HepG2 (cell line): ENCODE measurements around the gene TH. TPM values are rescaled to one million over a fixed set of nuclear protein-coding genes. Genes with fewer than 3 reads are reported as not detected.

ENCODE experiments used
- ATAC-seq: fragments of 200-7000 bp; cut with Tn5 transposase; 3 replicates; pipeline ENCODE4 v1.9.1; 2020; ENCODE audit warnings: mild to moderate bottlenecking, moderate library complexity
- BruUV-seq: library from RNA; stranded (reverse); fragments of 400-500 nt; replicated peaks from 2 replicates; lab custom pipeline; 2021; lab: Mats Ljungman, UMichigan
- CTCF ChIA-PET: fragments of 300-600 bp; formaldehyde crosslinking; extraction: SDS; loops from one replicate; lab custom pipeline; 2021; ENCODE audit warnings: low total read pairs, inconsistent platforms, low intra/inter-chr PET ratio; lab: Yijun Ruan, JAX
- POLR2A ChIA-PET: fragments of 350-600 bp; sonication (Branson Sonifier 250); formaldehyde crosslinking; loops from one replicate; lab custom pipeline; 2020; ENCODE audit warnings: antibody characterized with exemption, inconsistent platforms; lab: Yijun Ruan, JAX
- DNase-seq: peaks from one replicate; pipeline ENCODE4 v3.0.0-alpha.2; 2015; ENCODE audit warnings: low spot score
- FAIRE-seq: peaks from 3 replicates; lab custom pipeline; 2011; peaks lifted over from hg19 to GRCh38; lab: Jason Lieb, UNC
- H2AFZ ChIP-seq: one replicate; pipeline ENCODE4 v1.6.1; 2011; ENCODE audit warnings: low read length, inconsistent platforms
- H3K27ac ChIP-seq: fragments of 300-600 bp; 3 replicates; pipeline ENCODE4 v1.8.0; 2011; ENCODE audit warnings: mixed run types, mild to moderate bottlenecking, mixed read lengths, low read length, inconsistent platforms; ENCODE audit not compliant: insufficient read depth; ENCODE audit errors: extremely low read length
- H3K27me3 ChIP-seq, 2 experiments: fragments of 200-600 bp in 1 of 2; 2 replicates in 1 of 2; 3 replicates in 1 of 2; pipeline versions ENCODE4 v1.6.0 to v1.8.0; 2011; ENCODE audit warnings: low read length in 2 of 2, mild to moderate bottlenecking in 2 of 2, moderate library complexity in 2 of 2, inconsistent platforms in 1 of 2; ENCODE audit not compliant: insufficient read depth in 2 of 2, control insufficient read depth in 1 of 2
- H3K36me3 ChIP-seq, 2 experiments: fragments of 200-600 bp in 1 of 2; replicated peaks in 1 of 2; 2 replicates in 1 of 2; 3 replicates in 1 of 2; pipeline versions ENCODE4 v1.5.1 to v1.8.0; 2011; ENCODE audit warnings: low read length in 2 of 2, inconsistent platforms in 1 of 2; ENCODE audit not compliant: insufficient read depth in 2 of 2, control insufficient read depth in 1 of 2
- H3K4me1 ChIP-seq: 2 replicates; pipeline ENCODE4 v1.5.1; 2012; ENCODE audit warnings: low read length, inconsistent platforms; ENCODE audit not compliant: insufficient read depth
- H3K4me2 ChIP-seq: 2 replicates; pipeline ENCODE4 v1.6.0; 2011; ENCODE audit warnings: low read depth, low read length, inconsistent platforms
- H3K4me3 ChIP-seq, 3 experiments: fragments of 200-600 bp in 1 of 3; sonication (generic), shearing (Covaris generic) in 1 of 3; replicated peaks in 1 of 3; 2 replicates each; pipeline ENCODE4 v1.5.1; 2011 to 2016; ENCODE audit warnings: low read length in 3 of 3, inconsistent platforms in 2 of 3, low read depth in 2 of 3, mild to moderate bottlenecking in 2 of 3, control low read depth in 1 of 3, mixed read lengths in 1 of 3; ENCODE audit not compliant: insufficient read depth in 1 of 3
- H3K79me2 ChIP-seq: one replicate; pipeline ENCODE4 v1.6.1; 2011; ENCODE audit warnings: low read length, inconsistent platforms; ENCODE audit not compliant: insufficient read depth
- H3K9ac ChIP-seq: 2 replicates; pipeline ENCODE4 v1.6.0; 2011; ENCODE audit warnings: mild to moderate bottlenecking, low read depth, low read length, inconsistent platforms; ENCODE audit not compliant: insufficient read depth
- H3K9me3 ChIP-seq: 2 replicates; pipeline ENCODE4 v1.5.1; 2012; ENCODE audit warnings: mild to moderate bottlenecking, low read length
- H4K20me1 ChIP-seq: 2 replicates; pipeline ENCODE4 v1.6.0; 2011; ENCODE audit warnings: inconsistent platforms, mild to moderate bottlenecking, low read length, moderate library complexity; ENCODE audit not compliant: insufficient read depth
- ATF4 ChIP-seq, 2 experiments: fragments of 450-650 bp in 1 of 2; sonication (generic) in 1 of 2; formaldehyde crosslinking; IDR thresholded peaks; 2 replicates each; pipeline versions ENCODE4 v1.5.0 to v1.8.0; 2020 to 2022; ENCODE audit warnings: mild to moderate bottlenecking in 1 of 2, missing genetic modification reagents in 1 of 2
- DR1 ChIP-seq: sonication (generic); formaldehyde crosslinking; IDR thresholded peaks from 2 replicates; pipeline ENCODE4 v1.8.0; 2021; ENCODE audit warnings: mild to moderate bottlenecking, missing genetic modification reagents, inconsistent platforms
- POGZ ChIP-seq: sonication (generic); formaldehyde crosslinking; IDR thresholded peaks from 2 replicates; pipeline ENCODE4 v1.4.0; 2020; ENCODE audit warnings: mild to moderate bottlenecking, missing genetic modification reagents
- RBM22 ChIP-seq: fragments of 200-400 bp; formaldehyde crosslinking; optimal IDR thresholded peaks from 2 replicates; pipeline ENCODE3; 2017; ENCODE audit warnings: mild to moderate bottlenecking, low read length, moderate library complexity
- RXRA ChIP-seq: sonication (generic); formaldehyde crosslinking; IDR thresholded peaks from 2 replicates; pipeline ENCODE4 v1.5.1; 2020; ENCODE audit warnings: missing genetic modification reagents
- SMAD9 ChIP-seq: sonication (generic); formaldehyde crosslinking; IDR thresholded peaks from 2 replicates; pipeline ENCODE4 v1.5.1; 2020; ENCODE audit warnings: mild to moderate bottlenecking, missing genetic modification reagents
- SRY ChIP-seq: sonication (generic); formaldehyde crosslinking; IDR thresholded peaks from 2 replicates; pipeline ENCODE4 v1.8.0; 2022; ENCODE audit warnings: mild to moderate bottlenecking, missing genetic modification reagents
- THRA ChIP-seq: sonication (generic); formaldehyde crosslinking; IDR thresholded peaks from 2 replicates; pipeline ENCODE4 v1.4.0; 2020; ENCODE audit warnings: missing genetic modification reagents, borderline replicate concordance
- ZNF33A ChIP-seq: sonication (generic); formaldehyde crosslinking; IDR thresholded peaks from 2 replicates; pipeline ENCODE4 v1.5.1; 2020; ENCODE audit warnings: missing genetic modification reagents, mild to moderate bottlenecking, moderate library complexity, borderline replicate concordance
- ZNF496 ChIP-seq: sonication (generic); formaldehyde crosslinking; IDR thresholded peaks from 2 replicates; pipeline ENCODE4 v1.8.1; 2023; ENCODE audit warnings: mild to moderate bottlenecking, moderate library complexity, missing genetic modification reagents; ENCODE audit not compliant: insufficient replicate concordance
- ZNF749 ChIP-seq: sonication (generic); formaldehyde crosslinking; IDR thresholded peaks from 2 replicates; pipeline ENCODE4 v1.8.0; 2022; ENCODE audit warnings: mild to moderate bottlenecking, missing genetic modification reagents, moderate library complexity, borderline replicate concordance
- WGBS: methylation state at CpG from one replicate; pipeline ENCODE4 v1.1.6; 2017; ENCODE audit warnings: low lambda C conversion rate; 5-methylcytosine and 5-hydroxymethylcytosine counted together
- in situ Hi-C: cut with HindIII; loops from 2 replicates; pipeline ENCODE4 v1.10.0; 2017; ENCODE audit warnings: low pct_unique_long_range_greater_than_20kb; ENCODE audit not compliant: extremely low pct_ligation_motif_present
- intact Hi-C: fragments of 100-400 bp; cut with micrococcal nuclease; formaldehyde crosslinking; loops from one replicate; pipeline ENCODE4 v1.10.0; 2022; ENCODE audit not compliant: unreplicated experiment
- polyA plus RNA-seq, 8 experiments: library from polyadenylated mRNA; depleted of rRNA in 3 of 8; stranded (reverse) in 7 of 8; unstranded in 1 of 8; fragments of >200 nt; fragmentation: Illumina TruSeq in 4 of 8; extraction: Trizol in 4 of 8; gene quantifications; 2 replicates each; pipeline versions ENCODE4 v1.2.1 to v1.2.3, GENCODE V29; 2011 to 2016; ENCODE audit warnings: low read depth in 4 of 8, missing spikeins in 1 of 8, mixed read lengths in 1 of 8; ENCODE audit not compliant: insufficient read depth in 1 of 8
- total RNA-seq, 5 experiments: library from RNA; depleted of rRNA; stranded (reverse); fragments of >200 nt; fragmentation: Illumina TruSeq; extraction: Trizol; gene quantifications; 2 replicates each; pipeline ENCODE4 v1.2.3, GENCODE V29; 2016; ENCODE audit warnings: low read depth in 1 of 5
- TF ChIP-seq, protein P1 (sequence below), 2 experiments: sonication (generic) in 1 of 2; formaldehyde crosslinking in 1 of 2; IDR thresholded peaks; 2 replicates each; pipeline versions ENCODE4 v1.4.0 to v1.6.1; 2016 to 2020; ENCODE audit warnings: borderline replicate concordance in 1 of 2, low read depth in 1 of 2, mild to moderate bottlenecking in 1 of 2, missing genetic modification reagents in 1 of 2

The TH gene
- total and polyA plus RNA-seq, 2 of the 13 experiments (the other 11 are each of a cell fraction or from before 2014, with no cell fraction given) = 0.36 TPM; not detected in 1

DNA sequence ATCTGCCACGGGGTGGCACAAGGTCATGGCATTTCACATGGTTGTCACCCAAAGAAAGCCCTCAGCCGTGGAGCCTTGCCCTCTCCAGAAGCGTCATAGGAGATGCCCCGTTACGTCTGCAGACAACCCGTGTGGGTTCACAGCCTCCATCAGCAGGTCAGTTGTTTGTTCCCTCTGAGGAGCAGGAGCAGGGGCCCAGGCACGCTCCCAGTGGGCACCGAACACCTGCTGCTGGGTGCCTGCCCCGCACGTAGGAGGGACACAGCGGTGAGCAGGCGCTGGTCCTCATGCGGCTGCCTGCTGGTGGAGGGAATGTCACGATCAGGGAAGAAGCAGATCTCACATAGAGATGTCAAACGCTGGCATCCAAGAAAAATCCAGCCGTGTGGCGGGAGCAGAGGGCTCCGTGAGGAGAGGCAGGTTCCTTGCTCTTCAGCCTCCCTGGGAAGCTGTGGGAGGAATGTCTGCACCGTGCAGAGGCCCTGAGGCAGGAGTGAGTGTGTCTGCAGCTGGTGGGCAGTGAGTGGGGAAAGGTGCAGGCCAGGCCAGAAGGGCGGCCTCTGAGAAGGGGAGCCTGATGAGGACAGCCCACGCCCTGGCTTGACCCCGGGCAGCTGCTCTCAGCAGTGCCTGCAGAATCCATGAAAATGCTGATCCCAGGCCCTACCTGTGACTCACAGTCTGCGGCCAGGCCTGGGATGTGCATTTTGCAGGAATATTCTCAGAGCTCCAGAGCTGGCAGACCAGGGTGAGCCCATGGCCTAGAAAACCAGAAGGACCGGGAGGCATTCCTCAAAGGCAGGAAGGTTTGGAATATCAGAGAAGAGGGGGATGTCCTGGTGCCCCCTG is 36.4 kb upstream of the TH start:
- no peaks in the 10 kb centered on the region for H4K20me1 ChIP-seq
- ChIA-PET POLR2A (no interaction called here), CTCF (no interaction called here)
- no peak overlapping the region for H3K27ac ChIP-seq
- peaks cover 91% of the 10 kb centered on the region for H3K4me1 ChIP-seq
- no peak overlapping the region for H3K4me2 ChIP-seq
- DNase-seq (no peak), FAIRE-seq (no peak), ATAC-seq (no peak)
- WGBS = 94% methylated on average over 18 of the region's 24 CpGs
- no peak overlapping the region for H2AFZ ChIP-seq
- H3K36me3 ChIP-seq = no peaks in the 10 kb centered on the region; a peak in 1 of 5 replicates
- H3K79me2 ChIP-seq = peaks cover 2% of the 10 kb centered on the region
- H3K9ac ChIP-seq = no peak overlapping the region
- no TSS peak for BruUV-seq
- no peaks in the 10 kb centered on the region for H3K9me3 ChIP-seq
- H3K4me3 ChIP-seq = no peak overlapping the region
- TF ChIP-seq ZNF749 (no peak), THRA (CRISPR knock-in tag) (peak; percentile 44; the same call in 1 of the 2 replicates), POGZ (CRISPR knock-in tag) (no peak), ZNF33A (CRISPR knock-in tag) (no peak), ZNF496 (CRISPR knock-in tag) (no peak), ATF4 (CRISPR knock-in tag; IDR thresholded peaks at IDR 0.05) (no peak), SRY (0 out of 2 replicates have a peak, but pooled peaks have one; percentile 42), RBM22 (no peak), DR1 (CRISPR knock-in tag) (no peak), RXRA (CRISPR knock-in tag) (0 out of 2 replicates have a peak, but pooled peaks have one; percentile 3), SMAD9 (CRISPR knock-in tag) (no peak)
- TF ChIP-seq, protein P1, sequence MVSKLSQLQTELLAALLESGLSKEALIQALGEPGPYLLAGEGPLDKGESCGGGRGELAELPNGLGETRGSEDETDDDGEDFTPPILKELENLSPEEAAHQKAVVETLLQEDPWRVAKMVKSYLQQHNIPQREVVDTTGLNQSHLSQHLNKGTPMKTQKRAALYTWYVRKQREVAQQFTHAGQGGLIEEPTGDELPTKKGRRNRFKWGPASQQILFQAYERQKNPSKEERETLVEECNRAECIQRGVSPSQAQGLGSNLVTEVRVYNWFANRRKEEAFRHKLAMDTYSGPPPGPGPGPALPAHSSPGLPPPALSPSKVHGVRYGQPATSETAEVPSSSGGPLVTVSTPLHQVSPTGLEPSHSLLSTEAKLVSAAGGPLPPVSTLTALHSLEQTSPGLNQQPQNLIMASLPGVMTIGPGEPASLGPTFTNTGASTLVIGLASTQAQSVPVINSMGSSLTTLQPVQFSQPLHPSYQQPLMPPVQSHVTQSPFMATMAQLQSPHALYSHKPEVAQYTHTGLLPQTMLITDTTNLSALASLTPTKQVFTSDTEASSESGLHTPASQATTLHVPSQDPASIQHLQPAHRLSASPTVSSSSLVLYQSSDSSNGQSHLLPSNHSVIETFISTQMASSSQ (IDR thresholded peaks at IDR 0.05; ENCODE audit: low read depth) = no peak
- TF ChIP-seq, protein P1 (CRISPR knock-in tag; IDR thresholded peaks at IDR 0.05; ENCODE audit: borderline replicate concordance) = no peak
- intact Hi-C loops (no loop called here), in situ Hi-C loops (loop anchor here (25.0 kb wide), 1 partner anchor 529 kb away; no protein-coding TSS in a partner anchor)
- no peaks in the 10 kb centered on the region for H3K27me3 ChIP-seq
